HUES64 (cell line): ENCODE measurements around the gene SLC1A2.

ENCODE experiments used
- H3K27ac ChIP-seq: 2 replicates; pipeline ENCODE4 v1.7.0; 2013; ENCODE audit warnings: low read depth, low read length, inconsistent platforms
- H3K27me3 ChIP-seq: 2 replicates; pipeline ENCODE4 v1.6.1; 2013; ENCODE audit warnings: mild to moderate bottlenecking, low read length; ENCODE audit not compliant: insufficient read depth
- H3K36me3 ChIP-seq: 2 replicates; pipeline ENCODE4 v1.6.1; 2013; ENCODE audit warnings: mild to moderate bottlenecking, low read length; ENCODE audit not compliant: insufficient read depth
- H3K4me1 ChIP-seq: 2 replicates; pipeline ENCODE4 v1.6.1; 2013; ENCODE audit warnings: mild to moderate bottlenecking, low read length, moderate library complexity; ENCODE audit not compliant: insufficient read depth
- H3K4me3 ChIP-seq: 2 replicates; pipeline ENCODE4 v1.5.1; 2013; ENCODE audit warnings: mild to moderate bottlenecking, low read length, moderate library complexity
- H3K9ac ChIP-seq: 2 replicates; pipeline ENCODE4 v1.6.1; 2013; ENCODE audit warnings: mild to moderate bottlenecking, low read depth, low read length
- H3K9me3 ChIP-seq: 2 replicates; pipeline ENCODE4 v1.6.1; 2013; ENCODE audit warnings: low read depth, low read length; ENCODE audit not compliant: insufficient read depth
- WGBS: fragments of 150-250, 120-280 bp; methylation state at CpG from one replicate; pipeline ENCODE4 v1.1.7; 2013; ENCODE audit warnings: missing lambda C conversion rate; 5-methylcytosine and 5-hydroxymethylcytosine counted together

The SLC1A2 gene

DNA sequence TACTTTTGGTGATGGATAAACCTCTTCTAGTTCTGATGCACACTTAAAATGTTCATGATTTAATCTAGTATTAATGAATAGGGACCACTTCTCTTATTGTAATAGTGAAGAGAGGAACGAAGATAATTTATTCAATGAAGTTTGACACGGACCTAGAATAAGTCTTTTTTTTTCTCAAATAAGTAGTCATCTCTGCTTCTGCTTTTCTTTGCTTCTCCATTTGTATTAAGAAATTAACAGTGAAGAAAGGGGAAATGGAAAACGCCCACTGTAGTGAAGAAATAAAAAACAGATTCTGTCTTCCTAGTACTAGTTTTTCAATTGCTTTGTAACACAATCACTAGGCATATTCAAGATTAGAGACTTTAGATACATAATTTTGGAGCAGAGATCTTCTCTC, 207.4 kb downstream of the SLC1A2 start:
- H3K36me3 ChIP-seq, result no peaks in the 10 kb centered on the region; the same call in 1 of the 2 replicates
- 0 out of 2 replicates have a peak, but pooled peaks cover 3% of the 10 kb centered on the region for H3K9me3 ChIP-seq
- H3K4me3 ChIP-seq, result no peak overlapping the region
- peaks cover 33% of the 10 kb centered on the region for H3K4me1 ChIP-seq
- no peaks in the 10 kb centered on the region for H3K27me3 ChIP-seq
- 86% methylated on average over 1 of the region's 3 CpGs for WGBS
- no peak overlapping the region for H3K9ac ChIP-seq
- H3K27ac ChIP-seq, result no peak overlapping the region

DNA sequence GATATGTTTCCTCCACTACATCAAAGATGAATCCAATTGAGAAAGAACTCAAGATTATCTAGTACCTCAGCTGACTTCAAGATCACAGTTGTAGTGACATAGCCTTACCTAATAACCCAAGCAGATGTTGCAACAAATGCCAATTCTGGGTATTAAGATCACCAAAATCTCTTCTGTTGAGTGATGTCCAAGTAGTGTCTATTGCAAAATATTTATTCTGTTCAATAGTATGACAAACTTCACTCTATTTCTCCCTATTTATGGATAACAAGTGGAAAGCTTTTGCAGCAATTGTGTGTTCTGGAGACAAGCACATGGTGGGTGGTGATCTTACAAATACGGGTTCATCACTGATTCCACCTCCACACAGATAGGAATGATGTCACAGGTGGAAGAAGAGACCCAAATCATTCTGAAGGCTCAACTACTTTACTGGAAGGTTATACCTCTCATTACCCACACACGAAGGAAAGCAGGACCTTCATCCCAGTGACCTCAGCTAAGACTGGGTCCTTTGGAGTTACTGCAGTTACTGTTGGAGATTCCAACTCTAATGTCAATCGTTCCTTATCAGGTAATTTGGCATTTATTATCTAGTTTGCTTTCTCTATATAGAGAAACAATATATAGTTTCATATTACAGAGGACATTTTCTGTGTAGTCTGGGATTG, 208.3 kb downstream of the SLC1A2 start:
- WGBS, result 68% methylated on average over 2 of the region's 3 CpGs
- Histone ChIP-seq H3K27ac (no peak overlapping the region), H3K27me3 (no peaks in the 10 kb centered on the region), H3K4me3 (no peak overlapping the region), H3K9ac (no peak overlapping the region), H3K36me3 (no peaks in the 10 kb centered on the region; the same call in 1 of the 2 replicates), H3K4me1 (peaks cover 27% of the 10 kb centered on the region), H3K9me3 (0 out of 2 replicates have a peak, but pooled peaks cover 3% of the 10 kb centered on the region)

DNA sequence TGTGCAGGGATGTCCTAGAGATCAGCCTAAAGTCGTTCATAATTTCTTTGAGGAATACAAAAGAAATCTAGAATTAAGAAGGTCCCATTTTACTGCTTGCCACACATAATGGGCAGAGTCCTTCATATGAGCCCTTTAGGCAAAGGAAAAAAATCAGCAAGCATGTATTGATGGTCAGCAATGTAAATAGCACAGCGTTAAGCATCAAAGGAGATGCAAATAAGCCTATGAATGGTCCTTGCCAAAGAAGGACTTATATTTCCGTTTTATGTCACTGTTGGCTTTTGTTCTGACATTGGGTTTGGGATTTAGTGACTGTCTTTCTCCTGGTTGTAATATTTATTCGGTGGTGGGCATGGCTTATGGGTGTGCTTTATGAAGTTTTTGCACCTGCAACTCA, 210.6 kb downstream of the SLC1A2 start:
- H3K9ac ChIP-seq, result no peak overlapping the region
- H3K4me3 ChIP-seq, result no peak overlapping the region
- no peaks in the 10 kb centered on the region for H3K27me3 ChIP-seq
- H3K36me3 ChIP-seq, result no peaks in the 10 kb centered on the region; the same call in 1 of the 2 replicates
- no peak overlapping the region for H3K27ac ChIP-seq
- H3K9me3 ChIP-seq, result 0 out of 2 replicates have a peak, but pooled peaks cover 3% of the 10 kb centered on the region
- peaks cover 17% of the 10 kb centered on the region for H3K4me1 ChIP-seq
- 60% methylated on average over 3 of the region's 4 CpGs for WGBS

DNA sequence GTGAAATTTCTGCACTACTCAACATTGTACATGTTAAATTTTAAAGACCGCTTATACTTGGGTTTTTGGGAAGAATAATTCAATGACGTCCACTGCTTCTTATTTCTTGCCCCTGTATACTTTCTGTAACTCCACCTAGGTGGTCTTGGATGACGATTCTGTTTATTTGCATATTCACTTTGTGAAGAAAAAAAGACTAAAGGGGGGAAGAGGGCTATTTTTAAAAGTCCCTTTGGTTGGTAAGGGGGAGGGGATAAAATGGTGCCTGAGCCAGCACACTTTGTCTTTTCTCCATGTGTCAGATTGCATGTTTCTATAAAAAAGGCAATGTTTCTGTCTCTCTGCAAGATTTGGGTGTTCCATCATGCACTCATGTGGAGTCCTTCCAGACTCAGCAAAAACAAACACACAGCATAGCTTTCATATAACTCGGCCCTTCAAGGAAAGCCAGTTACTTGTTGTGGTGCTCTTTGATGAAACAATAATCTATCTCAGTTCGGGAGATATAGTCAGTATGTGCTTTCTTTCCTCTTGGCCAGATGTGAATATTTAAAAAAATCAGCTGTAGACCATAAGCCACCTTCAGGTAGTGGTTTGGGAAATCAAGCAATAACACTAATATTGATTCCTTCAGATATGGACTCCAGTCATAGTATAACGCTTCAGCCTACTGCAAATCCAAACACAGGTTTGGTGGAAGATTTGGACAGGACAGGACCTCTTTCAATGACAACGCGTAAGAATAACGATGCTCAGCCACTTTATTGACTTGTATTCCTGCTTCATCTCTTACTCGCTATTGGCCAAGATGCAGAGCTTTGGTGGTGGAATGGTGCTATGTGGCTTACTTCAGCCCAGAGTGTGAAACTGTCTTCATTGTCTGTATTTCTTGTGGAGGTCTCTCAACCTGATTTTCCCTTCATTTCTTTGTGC, 211.6 kb downstream of the SLC1A2 start:
- Histone ChIP-seq H3K27me3 (no peaks in the 10 kb centered on the region), H3K27ac (no peak overlapping the region), H3K4me3 (no peak overlapping the region), H3K9ac (no peak overlapping the region), H3K36me3 (no peaks in the 10 kb centered on the region; the same call in 1 of the 2 replicates), H3K4me1 (peaks cover 17% of the 10 kb centered on the region), H3K9me3 (0 out of 2 replicates have a peak, but pooled peaks cover 3% of the 10 kb centered on the region)
- 86% methylated on average over 8 of the region's 10 CpGs for WGBS

DNA sequence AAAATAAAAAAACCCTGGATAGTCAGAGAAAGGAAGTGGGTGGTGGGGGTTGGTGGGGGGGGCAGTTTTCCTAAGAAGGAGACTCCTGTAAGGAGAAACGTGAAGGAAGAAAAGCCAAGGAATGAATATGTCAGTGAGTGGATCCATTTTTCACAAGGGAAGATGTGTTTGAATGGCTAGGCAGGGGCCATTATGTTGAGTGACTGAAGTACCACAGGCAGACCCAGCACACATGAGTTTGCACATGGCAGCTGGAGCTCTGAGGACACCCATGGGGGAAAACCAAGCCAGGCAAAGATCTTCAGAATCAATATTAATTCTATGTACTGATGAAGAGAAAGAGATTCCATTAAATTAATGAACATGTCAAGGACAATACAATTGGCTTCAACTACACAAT, 212.7 kb downstream of the SLC1A2 start:
- Histone ChIP-seq H3K4me3 (no peak overlapping the region), H3K27ac (no peak overlapping the region), H3K27me3 (no peaks in the 10 kb centered on the region), H3K9ac (no peak overlapping the region), H3K4me1 (peaks cover 17% of the 10 kb centered on the region), H3K9me3 (0 out of 2 replicates have a peak, but pooled peaks cover 3% of the 10 kb centered on the region), H3K36me3 (peaks cover under 1% of the 10 kb centered on the region; the same call in 1 of the 2 replicates)
- 93% methylated on average over 1 of the region's 1 CpG for WGBS

DNA sequence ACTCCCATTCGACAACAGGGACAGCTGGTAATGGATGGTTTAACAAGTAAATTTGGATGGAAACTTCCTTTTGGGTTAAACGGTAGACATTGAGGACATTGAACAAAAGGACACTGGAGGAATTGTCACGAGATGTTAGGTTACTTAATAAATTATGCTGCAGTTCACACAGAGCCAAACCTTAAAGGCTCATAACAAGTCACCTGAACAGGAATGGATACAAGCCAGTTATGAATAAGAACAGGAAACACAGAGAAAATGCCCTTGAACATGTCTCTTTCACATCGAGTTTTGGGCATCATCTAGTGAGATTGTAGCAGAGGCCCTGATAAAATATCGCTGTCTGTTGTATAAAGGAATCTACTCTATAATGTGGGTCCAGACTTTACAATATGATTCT, 214.7 kb downstream of the SLC1A2 start:
- no peak overlapping the region for H3K9ac ChIP-seq
- 96% methylated on average over 5 of the region's 5 CpGs for WGBS
- H3K36me3 ChIP-seq, result peaks cover 8% of the 10 kb centered on the region; the same call in 1 of the 2 replicates

More for the DNA sequence above, 214.7 kb downstream of the SLC1A2 start:
- Histone ChIP-seq H3K4me3 (no peak overlapping the region), H3K27me3 (no peaks in the 10 kb centered on the region), H3K4me1 (peaks cover 17% of the 10 kb centered on the region), H3K27ac (no peak overlapping the region), H3K9me3 (no peaks in the 10 kb centered on the region)
